B cell (primary cell): ENCODE data around the gene PPP2R2B.

Experiments
- CTCF ChIP-seq: fragments of 200-600 bp; IDR thresholded peaks from one replicate; pipeline ENCODE4 v1.8.0; 2022; ENCODE audit warnings: antibody characterized with exemption, mild to moderate bottlenecking
- EZH2 ChIP-seq: IDR thresholded peaks from 2 replicates; pipeline ENCODE4 v1.6.1; 2012; ENCODE audit warnings: borderline replicate concordance, low read depth, mild to moderate bottlenecking, moderate library complexity, low read length; ENCODE audit not compliant: insufficient read depth, poor library complexity, severe bottlenecking

DNA sequence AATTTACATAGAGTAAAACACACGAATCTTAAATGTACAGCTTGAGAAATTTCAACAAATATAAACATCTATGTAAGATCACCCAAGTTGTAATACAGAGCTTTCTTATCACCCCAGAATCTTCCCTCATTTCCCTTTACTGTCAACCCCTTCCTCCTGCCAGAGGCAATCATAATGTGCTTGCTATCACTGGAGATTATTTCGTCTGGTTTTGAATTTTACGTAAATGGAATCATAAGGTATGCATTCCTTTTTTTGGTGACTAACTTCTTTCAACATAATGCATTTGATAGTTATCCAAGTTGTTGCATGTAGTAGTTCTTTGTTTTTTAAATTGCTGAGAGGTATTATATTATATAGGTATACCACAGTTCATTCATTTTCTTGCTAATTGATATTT, 325.1 kb downstream of the PPP2R2B start:
- no peak for TF ChIP-seq CTCF
- TF ChIP-seq EZH2: no peak
